Measurements from ENCODE around the gene F11. TPM values are rescaled to one million over a fixed set of nuclear protein-coding genes. Genes with fewer than 3 reads are reported as not detected.

F11 gene
- total and polyA plus RNA-seq, 2 experiments from 2014 or later, result not detected

DNA sequence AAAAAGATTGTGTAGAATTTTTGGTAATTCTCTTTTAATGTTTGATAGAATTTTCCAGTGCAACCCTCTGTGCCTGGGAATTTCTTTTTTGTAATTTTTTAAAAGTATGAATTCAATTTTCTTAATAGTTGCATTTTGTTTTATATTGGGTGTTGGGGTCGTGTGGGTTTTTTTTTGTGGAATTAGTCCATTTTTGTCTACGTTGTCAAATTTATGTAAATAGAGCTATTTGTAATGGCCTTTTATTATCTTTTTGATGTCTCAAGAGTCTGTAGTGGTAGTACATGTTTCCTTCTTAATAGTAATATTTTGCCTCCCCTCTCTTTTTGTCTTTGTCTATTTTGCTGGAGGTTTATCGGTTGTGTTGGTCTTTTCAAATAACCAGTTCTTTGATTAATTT, 64.4 kb downstream of the F11 start:
- DNase-seq (ENCODE audit: low read depth in 1 of 2, low spot score in 1 of 2), result no peak
- no peak overlapping the region for H3K27ac ChIP-seq
- no peaks in the 10 kb centered on the region for H3K4me1 ChIP-seq (ENCODE audit: low read depth)
- H3K9me3 ChIP-seq (ENCODE audit: low read depth), result no peaks in the 10 kb centered on the region
- H3K27me3 ChIP-seq, result no peaks in the 10 kb centered on the region
- no peaks in the 10 kb centered on the region for H3K36me3 ChIP-seq
- H3K4me3 ChIP-seq, result no peak overlapping the region
- TF ChIP-seq, protein P1, sequence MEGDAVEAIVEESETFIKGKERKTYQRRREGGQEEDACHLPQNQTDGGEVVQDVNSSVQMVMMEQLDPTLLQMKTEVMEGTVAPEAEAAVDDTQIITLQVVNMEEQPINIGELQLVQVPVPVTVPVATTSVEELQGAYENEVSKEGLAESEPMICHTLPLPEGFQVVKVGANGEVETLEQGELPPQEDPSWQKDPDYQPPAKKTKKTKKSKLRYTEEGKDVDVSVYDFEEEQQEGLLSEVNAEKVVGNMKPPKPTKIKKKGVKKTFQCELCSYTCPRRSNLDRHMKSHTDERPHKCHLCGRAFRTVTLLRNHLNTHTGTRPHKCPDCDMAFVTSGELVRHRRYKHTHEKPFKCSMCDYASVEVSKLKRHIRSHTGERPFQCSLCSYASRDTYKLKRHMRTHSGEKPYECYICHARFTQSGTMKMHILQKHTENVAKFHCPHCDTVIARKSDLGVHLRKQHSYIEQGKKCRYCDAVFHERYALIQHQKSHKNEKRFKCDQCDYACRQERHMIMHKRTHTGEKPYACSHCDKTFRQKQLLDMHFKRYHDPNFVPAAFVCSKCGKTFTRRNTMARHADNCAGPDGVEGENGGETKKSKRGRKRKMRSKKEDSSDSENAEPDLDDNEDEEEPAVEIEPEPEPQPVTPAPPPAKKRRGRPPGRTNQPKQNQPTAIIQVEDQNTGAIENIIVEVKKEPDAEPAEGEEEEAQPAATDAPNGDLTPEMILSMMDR (IDR thresholded peaks at IDR 0.05; ENCODE audit: low read depth, low read length), result no peak

DNA sequence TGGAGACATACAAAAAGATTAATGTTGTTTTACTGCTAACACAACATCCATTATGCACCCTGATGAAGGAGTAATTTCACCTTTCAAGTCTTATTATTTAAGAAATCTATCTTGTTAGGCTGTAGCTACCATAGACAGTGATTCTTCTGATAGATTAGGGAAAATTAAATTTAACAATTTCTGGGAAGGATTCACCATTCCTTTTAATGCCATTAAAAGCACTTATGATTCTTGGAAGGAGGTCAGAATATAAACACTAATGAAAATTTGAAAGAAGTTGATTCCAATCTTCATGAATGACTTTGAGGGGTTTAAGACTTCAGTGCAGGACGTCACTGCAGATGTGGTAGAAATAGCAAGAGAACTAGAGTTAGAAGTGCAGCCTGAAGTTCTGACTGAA, 69.8 kb downstream of the F11 start:
- Histone ChIP-seq H3K36me3 (no peaks in the 10 kb centered on the region), H3K4me1 (ENCODE audit: low read depth) (no peaks in the 10 kb centered on the region), H3K27ac (no peak overlapping the region), H3K4me3 (no peak overlapping the region), H3K27me3 (no peaks in the 10 kb centered on the region), H3K9me3 (ENCODE audit: low read depth) (no peaks in the 10 kb centered on the region)
- TF ChIP-seq, protein P1 (IDR thresholded peaks at IDR 0.05; ENCODE audit: low read depth, low read length), result no peak
- DNase-seq (ENCODE audit: low read depth in 1 of 2, low spot score in 1 of 2), result no peak

Other genes starting within 250 kb of the F11 start
- gene TLR3, start 197.0 kb upstream of the F11 start, total RNA-seq, result 0.21 TPM in 1 of 2 replicates, not detected in the other
- not detected in 2 replicates for gene TLR3, start 197.0 kb upstream of the F11 start, polyA plus RNA-seq
- gene FAM149A, start 161.5 kb upstream of the F11 start, total RNA-seq, result 9.1 and 9.8 TPM in 2 replicates
- gene FAM149A, start 161.5 kb upstream of the F11 start, polyA plus RNA-seq, result 9.4 and 14.1 TPM in 2 replicates
- 4.8 and 7.3 TPM in 2 replicates for gene CYP4V2, start 74.6 kb upstream of the F11 start, total RNA-seq
- gene CYP4V2, start 74.6 kb upstream of the F11 start, polyA plus RNA-seq, result 5.9 and 7.2 TPM in 2 replicates
- 0.09 TPM in 1 of 2 replicates, not detected in the other for gene KLKB1, start 38.7 kb upstream of the F11 start, total RNA-seq
- gene KLKB1, start 38.7 kb upstream of the F11 start, polyA plus RNA-seq, result not detected in 2 replicates